ENCODE data around the gene CA5A. TPM values are rescaled to one million over a fixed set of nuclear protein-coding genes. Genes with fewer than 3 reads are reported as not detected.

CA5A gene
- total RNA-seq, 2 experiments from 2014 or later = not detected

DNA sequence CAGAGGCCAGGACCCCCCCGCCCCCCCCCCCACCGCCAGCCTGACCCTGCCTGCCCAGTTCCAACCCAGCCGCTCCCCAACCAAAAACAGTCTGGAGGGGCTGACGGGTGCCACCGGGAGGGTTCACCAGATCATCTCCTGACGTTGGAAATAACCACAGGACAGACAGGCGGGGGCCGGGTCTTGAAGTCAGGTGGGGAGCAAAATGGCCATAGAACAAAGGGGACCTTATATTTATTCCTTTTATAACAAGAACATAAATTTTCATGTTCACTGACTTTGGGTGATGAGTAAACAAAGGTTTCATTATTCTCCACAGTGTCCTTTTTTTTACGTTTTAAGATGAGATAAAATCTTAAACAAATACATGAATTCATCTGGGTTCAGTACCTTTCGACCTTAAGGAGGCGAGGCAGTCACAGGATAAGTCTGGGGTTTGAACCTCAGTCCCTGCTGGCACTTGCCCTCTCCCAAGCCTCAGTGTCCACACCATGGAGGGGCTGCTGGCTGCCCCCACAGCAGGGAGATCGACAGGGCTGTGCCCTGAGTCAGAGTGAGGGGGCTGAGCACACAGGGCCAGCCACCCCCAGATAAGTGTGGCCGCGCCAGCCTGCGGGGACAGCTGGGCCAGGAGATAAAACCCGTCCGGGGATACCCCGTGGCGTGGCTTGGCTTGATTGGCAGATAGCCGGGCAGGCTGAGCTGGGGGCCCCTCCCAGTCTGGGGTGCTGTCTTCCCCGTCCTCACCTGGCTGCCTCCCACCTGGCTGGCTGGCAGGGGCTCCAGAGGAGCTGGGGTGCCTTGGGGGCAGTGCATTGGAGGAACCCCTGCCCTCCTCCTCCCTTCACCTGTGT is 82.0 kb downstream of the CA5A start:
- H3K4me3 Mint-ChIP-seq = peak overlapping the region; percentile 55
- H3K4me1 Mint-ChIP-seq = peaks cover 67% of the 10 kb centered on the region
- H3K27me3 Mint-ChIP-seq = no peaks in the 10 kb centered on the region
- ChIA-PET CTCF (interaction anchor here (0.8 to 1.8 kb wide), 5 partner anchors 9 to 75 kb away, joined by 3 to 16 read pairs (median 5); no protein-coding TSS in a partner anchor), POLR2A (interaction anchor here (0.8 to 3.6 kb wide), 5 partner anchors 11 to 75 kb away, joined by 3 to 28 read pairs (median 3); partner anchors contain the start of gene SLC7A5)
- H3K36me3 Mint-ChIP-seq (ENCODE audit: low read depth) = peaks cover 74% of the 10 kb centered on the region
- no peak for DNase-seq
- intact Hi-C loops (cut with DNase I, micrococcal nuclease) = loop anchor here (5.0 kb wide), 3 partner anchors 77 to 462 kb away; partner anchors contain the start of gene MAP1LC3B (in 1 of the 2)
- no peaks in the 10 kb centered on the region for H3K9me3 Mint-ChIP-seq (ENCODE audit: low read depth)
- peak overlapping the region; percentile 94 for H3K27ac Mint-ChIP-seq
- ATAC-seq = peak; percentile 5

DNA sequence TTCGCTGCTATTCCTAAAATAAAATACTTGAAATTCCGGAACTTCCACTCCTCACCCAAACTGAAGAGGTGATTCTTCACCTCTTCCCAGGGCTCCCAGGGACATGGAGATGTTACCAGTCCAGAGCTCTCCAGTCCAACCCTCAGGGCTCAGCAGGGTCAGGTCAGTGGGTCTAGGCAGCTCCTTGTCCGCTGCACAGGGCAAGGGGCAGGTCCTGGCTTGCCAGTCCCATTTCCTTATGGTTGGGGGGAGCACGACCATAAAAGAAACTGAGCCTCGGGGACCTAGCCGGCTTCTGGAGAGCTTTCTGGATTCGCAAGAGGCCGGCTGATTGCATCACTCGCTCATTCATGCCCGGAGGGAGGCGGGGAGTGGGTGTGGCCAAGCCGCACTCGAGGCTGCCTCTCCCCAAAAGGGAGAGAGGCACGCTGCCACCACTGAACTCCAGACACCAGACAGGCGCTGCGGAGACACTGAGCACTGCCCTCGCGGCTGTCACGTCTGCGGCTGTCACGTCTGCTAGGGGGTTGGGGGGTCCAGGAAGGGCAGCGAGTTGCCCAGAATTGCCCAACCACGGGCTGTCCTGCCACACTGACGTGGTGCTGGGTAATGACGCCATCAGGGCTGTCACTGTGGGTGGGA is 82.8 kb downstream of the CA5A start:
- Mint-ChIP-seq H3K27ac (peak overlapping the region; percentile 92), H3K4me1 (peaks cover 61% of the 10 kb centered on the region), H3K4me3 (peak overlapping the region; percentile 55), H3K27me3 (no peaks in the 10 kb centered on the region), H3K9me3 (ENCODE audit: low read depth) (no peaks in the 10 kb centered on the region), H3K36me3 (ENCODE audit: low read depth) (peaks cover 74% of the 10 kb centered on the region)
- ChIA-PET POLR2A (interaction anchor here (0.6 to 1.2 kb wide), 4 partner anchors 12 to 273 kb away, joined by 3 to 6 read pairs (median 3); no protein-coding TSS in a partner anchor), CTCF (interaction anchor here (0.9 to 1.8 kb wide), 4 partner anchors 10 to 74 kb away, joined by 3 to 16 read pairs (median 9); no protein-coding TSS in a partner anchor)
- ATAC-seq = peak; percentile 76
- intact Hi-C loops (cut with DNase I, micrococcal nuclease) = loop anchor here (1.0 to 5.0 kb wide), 8 partner anchors 13 to 461 kb away; partner anchors contain the start of genes BANP (in 1 of the 2) and MAP1LC3B (in 1 of the 2)
- peak; percentile 97 for DNase-seq

DNA sequence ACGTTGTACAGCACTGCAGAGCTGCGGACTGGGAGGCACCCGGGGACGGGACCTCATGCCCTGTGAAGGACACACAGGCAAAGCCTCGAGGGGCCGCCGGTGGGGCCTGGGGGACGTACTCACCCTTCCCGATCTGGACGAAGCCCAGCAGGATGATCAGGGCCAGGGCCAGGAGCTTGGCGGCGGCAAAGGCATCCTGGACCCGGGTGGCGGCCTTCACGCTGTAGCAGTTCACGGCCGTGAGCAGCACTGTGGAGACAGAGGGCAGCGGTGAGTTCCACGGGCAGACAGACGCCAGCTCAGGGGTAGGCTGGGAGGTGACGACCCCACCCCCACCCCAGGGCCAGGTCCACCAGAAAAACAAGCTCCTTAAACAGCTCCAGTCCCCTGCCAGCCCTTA is 84.7 kb downstream of the CA5A start:
- Mint-ChIP-seq H3K27ac (peak overlapping the region; percentile 92), H3K4me1 (peaks cover 42% of the 10 kb centered on the region), H3K9me3 (ENCODE audit: low read depth) (no peaks in the 10 kb centered on the region), H3K36me3 (ENCODE audit: low read depth) (peaks cover 73% of the 10 kb centered on the region), H3K4me3 (no peak overlapping the region), H3K27me3 (no peaks in the 10 kb centered on the region)
- CTCF ChIA-PET = interaction anchor here (2.7 to 2.9 kb wide), 2 partner anchors 17 to 24 kb away, joined by 11 to 19 read pairs; partner anchors contain the start of gene SLC7A5
- no peak for ATAC-seq
- intact Hi-C loops (cut with DNase I, micrococcal nuclease) = loop anchor here (1.0 to 5.0 kb wide), 4 partner anchors 58 to 459 kb away; partner anchors contain the start of gene MAP1LC3B (in 1 of the 2)
- POLR2A ChIA-PET = no interaction called here
- no peak for DNase-seq

DNA sequence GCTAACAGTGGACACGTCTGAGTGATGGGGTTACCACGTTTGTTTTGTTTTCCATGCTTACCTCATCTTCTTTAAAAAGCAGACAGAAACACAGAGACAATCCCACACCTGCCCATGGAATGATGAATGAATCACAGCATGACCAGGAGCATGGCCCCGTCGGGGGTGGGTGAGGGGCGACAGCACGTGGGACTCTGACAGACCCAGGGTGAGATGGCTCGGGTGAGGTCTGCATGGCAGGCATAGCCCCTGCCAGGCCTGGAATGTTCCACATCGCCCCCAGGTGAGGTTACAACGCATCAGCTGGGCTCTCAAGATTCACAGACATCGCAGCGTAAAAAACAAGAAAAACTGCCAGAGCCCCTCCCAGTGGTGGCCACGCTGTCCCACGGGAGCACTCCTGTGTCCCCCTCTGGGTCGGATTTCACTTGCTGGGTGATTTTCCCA is 85.2 kb downstream of the CA5A start:
- Mint-ChIP-seq H3K4me1 (peaks cover 40% of the 10 kb centered on the region), H3K27me3 (no peaks in the 10 kb centered on the region), H3K4me3 (no peak overlapping the region), H3K36me3 (ENCODE audit: low read depth) (peaks cover 72% of the 10 kb centered on the region), H3K27ac (peak overlapping the region; percentile 25), H3K9me3 (ENCODE audit: low read depth) (no peaks in the 10 kb centered on the region)
- ChIA-PET POLR2A (no interaction called here), CTCF (interaction anchor here (2.7 to 3.2 kb wide), 3 partner anchors 18 to 60 kb away, joined by 11 to 25 read pairs (median 19); partner anchors contain the start of gene SLC7A5)
- intact Hi-C loops (cut with DNase I, micrococcal nuclease) = loop anchor here (1.0 to 5.0 kb wide), 4 partner anchors 58 to 459 kb away; partner anchors contain the start of gene MAP1LC3B (in 1 of the 2)
- DNase-seq = no peak
- no peak for ATAC-seq

DNA sequence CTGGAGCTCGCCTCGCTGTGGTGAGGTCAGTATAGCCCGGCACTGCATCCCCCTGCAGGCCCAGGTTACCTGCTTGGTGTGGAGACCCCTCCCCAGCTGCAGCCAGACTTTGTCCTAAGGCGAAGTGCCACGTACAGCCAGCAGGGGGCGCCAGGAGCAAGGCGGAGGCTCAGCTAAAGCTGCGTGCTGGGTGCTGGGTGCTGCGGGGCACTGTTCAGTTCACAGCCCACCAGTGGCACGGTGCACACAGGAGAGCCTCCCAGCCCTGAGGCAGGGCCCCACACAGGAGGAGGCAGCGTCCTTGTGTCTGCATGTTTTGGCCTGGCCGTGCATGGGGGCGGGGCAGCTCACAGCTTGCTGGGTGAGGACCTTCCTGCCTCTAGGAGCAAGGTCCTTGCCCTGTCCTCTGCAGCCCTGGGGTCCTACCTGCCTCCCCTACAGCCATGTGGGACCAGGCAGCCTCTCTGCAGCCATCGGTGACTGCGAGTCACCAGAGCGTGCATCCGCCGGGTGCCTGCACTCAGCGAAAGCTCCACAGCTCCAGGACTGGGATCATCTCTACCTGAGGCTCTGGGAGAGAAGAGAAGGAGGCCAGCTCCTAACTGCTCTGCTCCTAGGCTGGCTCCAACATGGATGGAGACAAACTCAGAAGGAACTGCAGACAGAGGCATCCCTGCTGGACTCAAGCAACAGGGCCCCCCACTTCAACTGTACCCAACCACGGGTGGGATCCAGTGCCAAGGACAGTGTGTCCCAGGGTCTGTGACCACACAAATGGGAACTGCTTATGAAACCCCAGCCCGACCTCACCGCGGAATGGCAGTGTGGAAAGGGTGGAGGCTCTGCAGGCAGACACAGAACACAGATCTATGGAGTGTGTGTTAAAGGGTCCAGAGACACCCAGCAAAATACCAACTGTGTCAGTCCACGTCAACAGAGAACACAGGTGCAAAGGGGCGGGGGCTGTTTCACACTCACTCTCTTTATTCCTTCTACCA is 86.0 kb downstream of the CA5A start:
- ChIA-PET CTCF (interaction anchor here (0.6 to 3.2 kb wide), 24 partner anchors 12 to 144 kb away, joined by 3 to 38 read pairs (median 6); partner anchors contain the start of genes BANP and SLC7A5), POLR2A (interaction anchor here (1.1 to 1.5 kb wide), 4 partner anchors 11 to 21 kb away, joined by 3 to 5 read pairs (median 4); no protein-coding TSS in a partner anchor)
- no peaks in the 10 kb centered on the region for H3K27me3 Mint-ChIP-seq
- H3K4me3 Mint-ChIP-seq = no peak overlapping the region
- intact Hi-C loops (cut with DNase I, micrococcal nuclease) = loop anchor here (1.0 to 5.0 kb wide), 5 partner anchors 21 to 458 kb away; partner anchors contain the start of gene MAP1LC3B (in 1 of the 2)
- DNase-seq = peak; percentile 87
- peaks cover 31% of the 10 kb centered on the region for H3K4me1 Mint-ChIP-seq
- ATAC-seq = peak; percentile 38
- H3K36me3 Mint-ChIP-seq (ENCODE audit: low read depth) = peaks cover 76% of the 10 kb centered on the region
- peak overlapping the region; percentile 25 for H3K27ac Mint-ChIP-seq
- no peaks in the 10 kb centered on the region for H3K9me3 Mint-ChIP-seq (ENCODE audit: low read depth)

DNA sequence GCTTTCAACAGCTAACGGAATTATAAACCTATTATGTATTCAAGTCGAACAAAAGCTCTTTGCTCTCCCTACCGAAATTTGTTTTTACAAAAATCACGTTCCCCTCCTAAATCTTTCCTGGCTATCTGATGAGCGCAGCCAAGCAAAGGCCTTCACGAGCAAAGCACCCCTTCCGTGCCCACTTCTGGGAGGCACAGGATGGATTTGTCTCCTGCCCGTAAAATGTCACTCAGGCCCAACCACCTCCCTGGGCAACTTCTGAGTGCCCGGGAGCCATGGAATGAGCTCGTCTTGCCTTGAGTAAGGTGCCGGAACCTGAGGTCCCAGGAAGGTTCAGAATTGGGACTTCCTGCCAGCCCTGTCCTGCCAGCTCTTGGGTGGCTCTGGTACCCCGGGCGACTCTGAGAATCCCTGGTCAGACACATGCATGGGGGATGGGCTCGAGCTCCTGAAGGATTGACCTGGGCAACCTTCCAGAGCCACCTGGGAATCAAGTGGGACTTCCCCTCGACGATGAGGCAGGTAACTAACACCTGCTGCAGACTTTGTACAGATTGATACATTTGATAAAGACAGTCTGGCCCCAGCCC is 86.8 kb downstream of the CA5A start:
- no peak for DNase-seq
- ATAC-seq = no peak
- Mint-ChIP-seq H3K9me3 (ENCODE audit: low read depth) (no peaks in the 10 kb centered on the region), H3K4me1 (peaks cover 28% of the 10 kb centered on the region), H3K27me3 (no peaks in the 10 kb centered on the region), H3K27ac (no peak overlapping the region), H3K4me3 (no peak overlapping the region), H3K36me3 (ENCODE audit: low read depth) (peaks cover 78% of the 10 kb centered on the region)
- CTCF ChIA-PET = interaction anchor here (0.5 to 3.2 kb wide), 27 partner anchors 11 to 735 kb away, joined by 3 to 38 read pairs (median 5); partner anchors contain the start of genes BANP and SLC7A5
- POLR2A ChIA-PET = interaction anchor here (0.6 to 1.5 kb wide), 5 partner anchors 11 to 44 kb away, joined by 3 to 5 read pairs (median 4); no protein-coding TSS in a partner anchor
- intact Hi-C loops (cut with DNase I, micrococcal nuclease) = loop anchor here (1.0 to 5.0 kb wide), 5 partner anchors 22 to 457 kb away; partner anchors contain the start of gene MAP1LC3B (in 1 of the 2)

DNA sequence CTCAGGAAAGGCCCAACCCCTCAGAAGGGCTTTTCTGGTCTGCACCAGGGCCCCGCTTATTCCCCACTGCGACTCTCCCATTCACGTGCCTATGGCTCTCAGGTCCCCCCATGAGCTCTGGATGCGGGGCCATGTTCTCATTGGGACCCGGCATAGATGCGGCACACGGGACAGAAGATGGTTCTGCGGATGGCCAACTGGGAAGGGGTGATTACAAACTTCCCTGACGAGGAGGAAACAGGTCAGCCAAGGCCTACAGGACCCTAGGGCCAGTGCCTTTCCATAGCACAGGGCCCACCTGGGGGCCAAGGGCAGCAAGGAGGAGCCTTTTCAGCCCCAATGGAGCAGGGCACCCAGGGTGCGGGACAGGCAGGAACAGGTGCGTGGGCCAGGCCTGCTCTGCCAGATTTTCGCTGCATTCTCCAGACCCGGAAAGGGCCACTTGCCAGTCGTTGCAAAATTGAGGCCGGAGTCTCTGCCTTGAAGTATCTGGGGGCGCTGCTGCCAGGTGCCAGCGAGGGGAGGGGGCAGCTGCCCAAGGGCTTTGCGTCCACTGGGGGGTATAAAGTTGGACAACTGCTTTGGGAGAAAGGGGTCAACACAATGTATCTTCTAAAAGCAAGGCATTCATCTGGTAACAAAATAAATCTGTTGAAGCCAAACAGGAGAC is 87.5 kb downstream of the CA5A start:
- ChIA-PET POLR2A (interaction anchor here (0.6 to 1.2 kb wide), 2 partner anchors 17 to 43 kb away, joined by 3 to 5 read pairs; no protein-coding TSS in a partner anchor), CTCF (interaction anchor here (0.5 to 3.2 kb wide), 18 partner anchors 10 to 736 kb away, joined by 3 to 38 read pairs (median 8); no protein-coding TSS in a partner anchor)
- ATAC-seq (no peak), DNase-seq (no peak)
- Mint-ChIP-seq H3K4me1 (peaks cover 22% of the 10 kb centered on the region), H3K9me3 (ENCODE audit: low read depth) (no peaks in the 10 kb centered on the region), H3K27me3 (no peaks in the 10 kb centered on the region), H3K4me3 (no peak overlapping the region), H3K27ac (no peak overlapping the region), H3K36me3 (ENCODE audit: low read depth) (peaks cover 79% of the 10 kb centered on the region)
- intact Hi-C loops (cut with DNase I, micrococcal nuclease) = no loop called here

DNA sequence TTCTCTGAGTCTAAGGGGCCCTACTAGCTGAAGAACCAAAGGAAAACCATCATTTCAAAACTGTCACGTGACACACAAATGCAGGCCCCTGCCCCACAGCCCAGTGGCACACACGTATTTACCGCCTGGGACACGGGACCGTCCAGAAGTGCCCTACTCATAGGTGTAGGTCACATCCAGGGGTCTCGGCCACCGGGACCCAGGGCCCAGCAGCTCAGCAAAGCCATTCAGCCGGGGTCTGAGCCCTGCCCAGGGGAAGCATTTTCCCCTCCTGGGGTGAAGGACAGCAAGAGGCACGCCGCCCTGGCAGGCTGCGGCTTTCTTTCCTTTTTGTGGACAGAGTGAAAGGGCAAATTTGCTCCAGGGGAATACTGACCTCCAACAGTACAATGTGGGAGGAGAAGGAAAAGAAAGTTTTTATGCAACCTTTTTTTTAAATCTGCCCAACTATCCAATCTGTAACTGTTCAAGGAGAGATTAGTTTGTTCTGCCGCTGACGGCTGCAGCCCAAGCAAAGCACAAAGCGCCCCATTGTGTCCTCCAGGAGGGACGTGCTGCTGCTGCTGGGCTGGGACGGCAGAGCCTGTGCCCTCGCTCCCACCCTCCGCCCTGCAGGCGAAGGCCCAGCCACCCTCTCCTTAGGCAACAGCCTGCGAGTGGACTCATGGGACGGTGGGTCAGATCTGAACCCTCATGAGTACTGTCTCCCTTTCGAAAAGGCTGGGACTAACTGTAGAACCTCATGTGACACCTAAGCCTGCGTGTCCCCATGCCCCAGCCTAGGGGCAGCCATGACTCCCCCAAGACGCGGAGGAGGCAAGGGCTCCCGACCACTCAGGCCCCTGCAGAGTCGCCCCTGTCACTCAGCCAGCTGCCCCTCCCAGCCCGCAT is 88.3 kb downstream of the CA5A start:
- Mint-ChIP-seq H3K36me3 (ENCODE audit: low read depth) (peaks cover 78% of the 10 kb centered on the region), H3K27ac (no peak overlapping the region), H3K4me1 (peaks cover 16% of the 10 kb centered on the region), H3K27me3 (no peaks in the 10 kb centered on the region), H3K4me3 (no peak overlapping the region), H3K9me3 (ENCODE audit: low read depth) (no peaks in the 10 kb centered on the region)
- intact Hi-C loops (cut with DNase I, micrococcal nuclease) = no loop called here
- POLR2A ChIA-PET = no interaction called here
- DNase-seq = no peak
- ATAC-seq = no peak
- CTCF ChIA-PET = interaction anchor here (1.3 to 3.2 kb wide), 3 partner anchors 63 to 69 kb away, joined by 6 to 35 read pairs (median 25); no protein-coding TSS in a partner anchor
